ENCODE results near the gene AMH.

GRCh38 chr19:2199861-2200623 is 49.1 kb upstream of the AMH start:
- TF ChIP-seq, protein P1, sequence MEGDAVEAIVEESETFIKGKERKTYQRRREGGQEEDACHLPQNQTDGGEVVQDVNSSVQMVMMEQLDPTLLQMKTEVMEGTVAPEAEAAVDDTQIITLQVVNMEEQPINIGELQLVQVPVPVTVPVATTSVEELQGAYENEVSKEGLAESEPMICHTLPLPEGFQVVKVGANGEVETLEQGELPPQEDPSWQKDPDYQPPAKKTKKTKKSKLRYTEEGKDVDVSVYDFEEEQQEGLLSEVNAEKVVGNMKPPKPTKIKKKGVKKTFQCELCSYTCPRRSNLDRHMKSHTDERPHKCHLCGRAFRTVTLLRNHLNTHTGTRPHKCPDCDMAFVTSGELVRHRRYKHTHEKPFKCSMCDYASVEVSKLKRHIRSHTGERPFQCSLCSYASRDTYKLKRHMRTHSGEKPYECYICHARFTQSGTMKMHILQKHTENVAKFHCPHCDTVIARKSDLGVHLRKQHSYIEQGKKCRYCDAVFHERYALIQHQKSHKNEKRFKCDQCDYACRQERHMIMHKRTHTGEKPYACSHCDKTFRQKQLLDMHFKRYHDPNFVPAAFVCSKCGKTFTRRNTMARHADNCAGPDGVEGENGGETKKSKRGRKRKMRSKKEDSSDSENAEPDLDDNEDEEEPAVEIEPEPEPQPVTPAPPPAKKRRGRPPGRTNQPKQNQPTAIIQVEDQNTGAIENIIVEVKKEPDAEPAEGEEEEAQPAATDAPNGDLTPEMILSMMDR (IDR thresholded peaks at IDR 0.05): no peak
- no peak for TF ChIP-seq POLR2A (IDR thresholded peaks at IDR 0.05)
